Stimulated activated CD8-positive, alpha-beta memory T cell treated with anti-CD3 and anti-CD28 coated beads, Interleukin-7, amount 100 ng/mL, for 24 hours (primary cell): ENCODE data around the gene MCF2L.

Source experiments
- DNase-seq: peaks from one replicate; pipeline ENCODE4 v3.0.0-alpha.2; 2020; ENCODE audit warnings: low read depth

Gene MCF2L

DNA sequence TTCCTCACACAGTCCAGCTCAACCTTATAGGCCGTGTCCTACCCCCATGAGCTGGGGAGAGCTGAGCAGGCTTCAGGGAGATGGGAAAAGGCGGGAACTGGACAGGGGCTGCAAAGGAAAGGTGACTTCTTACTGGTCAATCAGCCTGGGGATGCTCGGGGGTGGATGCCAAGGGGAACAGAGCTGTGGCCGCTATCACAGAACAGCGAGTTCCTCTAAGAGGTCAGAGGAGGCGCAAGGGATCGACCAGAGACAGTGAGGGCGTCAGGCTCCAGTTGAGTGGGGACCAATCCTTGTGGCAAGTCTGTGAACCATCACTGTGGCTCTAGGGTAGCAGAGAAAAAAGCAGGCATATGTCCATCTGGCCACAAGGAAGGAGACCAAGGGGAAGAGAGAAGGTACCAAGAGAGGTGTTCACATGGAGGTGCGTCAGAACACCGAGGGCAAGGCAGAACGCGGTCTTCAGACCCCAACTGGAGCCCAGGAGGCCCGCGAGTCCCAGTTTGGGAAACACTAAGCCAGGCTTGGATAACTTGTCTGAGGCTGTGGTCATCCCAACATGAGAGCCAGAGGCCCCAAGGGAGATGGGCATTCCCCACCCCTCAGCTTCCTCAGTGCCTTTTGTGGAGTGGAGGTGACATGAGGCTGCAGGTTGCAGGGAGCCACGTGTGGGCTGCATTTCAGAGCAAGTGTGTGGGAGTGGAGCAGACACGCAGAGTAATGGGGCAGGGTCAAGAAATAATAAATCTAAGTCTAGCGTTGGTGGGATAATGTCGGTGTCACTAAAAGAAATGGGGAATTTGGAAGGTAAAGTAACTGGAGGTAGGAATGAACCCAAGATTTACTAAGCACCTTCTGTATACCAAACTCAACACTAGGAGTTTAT is 157.5 kb downstream of the MCF2L start:
- no peak for DNase-seq

DNA sequence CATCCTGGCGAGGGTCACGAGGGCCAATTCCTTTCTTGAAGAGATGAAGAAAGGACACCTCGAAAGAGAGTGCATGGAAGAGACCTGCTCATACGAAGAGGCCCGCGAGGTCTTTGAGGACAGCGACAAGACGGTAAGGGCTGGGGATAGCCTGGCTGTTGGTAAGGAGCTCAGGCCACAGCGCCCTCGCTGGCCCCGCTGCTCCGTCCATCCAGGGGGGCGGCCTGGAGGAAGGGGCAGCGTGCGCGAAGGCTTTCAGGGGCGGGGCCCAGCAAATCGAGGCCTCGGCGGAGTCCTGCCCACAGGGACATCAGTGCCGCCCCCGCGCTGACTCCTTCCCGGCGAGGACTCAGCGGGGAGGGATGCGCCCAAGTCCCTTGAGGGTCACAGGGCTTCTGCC is 160.5 kb downstream of the MCF2L start:
- no peak for DNase-seq

DNA sequence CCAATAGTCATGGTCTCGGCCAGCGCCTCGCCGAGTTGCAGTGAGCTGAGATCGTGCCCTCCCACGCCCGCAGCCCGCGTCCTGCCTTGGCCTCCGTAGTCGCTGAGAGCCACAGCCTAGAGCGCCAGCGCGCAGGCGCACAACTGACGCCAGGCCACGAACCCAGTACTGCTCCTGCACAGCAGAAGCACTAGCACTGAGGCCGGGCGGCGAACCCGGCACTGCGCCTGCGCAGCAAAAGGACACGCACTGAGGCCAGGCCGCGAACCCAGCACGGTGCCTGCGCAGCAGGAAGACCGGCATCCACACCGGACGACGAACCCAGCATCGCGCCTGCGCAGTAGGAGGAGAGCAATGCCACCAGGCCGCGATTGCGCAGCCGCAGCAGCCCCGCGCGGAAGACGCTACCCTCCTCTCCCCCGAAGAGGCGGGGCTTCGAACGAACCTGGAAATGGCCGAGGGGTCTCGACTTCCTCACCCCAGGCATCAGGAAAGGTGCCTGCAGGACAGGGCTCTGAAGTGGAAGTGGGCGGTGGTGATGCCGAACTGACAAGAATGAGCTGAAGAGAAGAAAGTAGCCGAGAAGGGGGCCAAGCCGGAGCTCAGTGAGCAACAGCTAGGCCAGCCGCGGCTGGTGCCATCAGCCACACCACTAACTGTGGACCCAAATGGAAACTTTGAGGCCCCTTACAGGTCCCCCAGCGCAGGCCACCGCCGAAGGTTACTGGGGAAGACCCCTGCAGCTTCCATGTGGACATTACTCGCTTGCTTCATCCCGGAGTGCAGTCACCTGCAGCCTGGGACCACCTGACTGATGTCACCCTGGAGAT is 161.1 kb downstream of the MCF2L start:
- no peak for DNase-seq

DNA sequence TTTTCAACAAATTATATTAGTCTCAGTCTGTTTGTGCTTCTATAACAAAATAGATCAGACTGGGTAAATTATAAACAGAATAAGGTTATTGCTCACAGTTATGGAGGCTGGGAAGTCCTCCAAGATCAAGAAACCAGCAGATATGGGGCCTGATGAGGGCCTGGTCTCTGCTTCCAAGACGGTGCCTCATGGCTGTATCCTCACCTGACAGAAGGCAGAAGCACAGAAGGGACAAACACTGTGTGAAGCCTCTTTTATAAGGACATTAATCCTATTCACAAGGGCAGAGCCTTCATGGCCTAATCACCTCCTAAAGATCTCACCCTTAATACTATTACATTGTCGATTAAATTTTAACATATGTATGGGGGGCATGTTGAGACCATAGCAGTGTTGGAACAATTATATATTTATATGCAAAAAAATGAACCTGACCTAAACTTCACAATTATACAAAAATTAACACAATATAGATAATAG is 166.3 kb downstream of the MCF2L start:
- no peak for DNase-seq

DNA sequence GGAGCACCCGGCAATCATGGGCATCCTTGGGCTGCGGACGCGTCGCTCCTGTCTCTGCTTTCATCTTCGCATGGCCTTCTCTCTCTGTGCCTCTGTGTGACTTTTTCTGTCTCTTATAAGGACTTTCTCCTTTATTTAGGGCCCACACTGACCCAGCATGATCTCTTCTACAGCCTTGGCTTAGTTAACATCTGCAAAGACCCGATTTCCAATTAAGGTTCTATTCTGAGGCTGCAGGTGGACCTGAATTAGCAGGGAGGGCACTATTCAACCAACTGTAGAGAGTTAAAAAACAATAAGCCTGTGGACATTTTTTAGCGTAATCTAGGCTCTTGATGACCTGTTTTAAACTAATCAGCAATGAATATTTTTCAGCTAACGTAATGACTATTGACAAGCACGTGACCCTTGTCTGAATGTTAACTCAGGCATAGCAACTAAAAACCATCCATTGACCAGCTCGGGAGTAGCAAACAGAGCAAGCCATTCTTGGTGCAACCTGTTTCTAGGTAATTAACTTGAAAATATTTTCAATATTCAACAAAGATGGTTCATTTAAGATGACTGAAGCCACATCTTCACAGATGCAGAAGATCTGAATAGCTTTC is 168.8 kb downstream of the MCF2L start:
- no peak for DNase-seq

DNA sequence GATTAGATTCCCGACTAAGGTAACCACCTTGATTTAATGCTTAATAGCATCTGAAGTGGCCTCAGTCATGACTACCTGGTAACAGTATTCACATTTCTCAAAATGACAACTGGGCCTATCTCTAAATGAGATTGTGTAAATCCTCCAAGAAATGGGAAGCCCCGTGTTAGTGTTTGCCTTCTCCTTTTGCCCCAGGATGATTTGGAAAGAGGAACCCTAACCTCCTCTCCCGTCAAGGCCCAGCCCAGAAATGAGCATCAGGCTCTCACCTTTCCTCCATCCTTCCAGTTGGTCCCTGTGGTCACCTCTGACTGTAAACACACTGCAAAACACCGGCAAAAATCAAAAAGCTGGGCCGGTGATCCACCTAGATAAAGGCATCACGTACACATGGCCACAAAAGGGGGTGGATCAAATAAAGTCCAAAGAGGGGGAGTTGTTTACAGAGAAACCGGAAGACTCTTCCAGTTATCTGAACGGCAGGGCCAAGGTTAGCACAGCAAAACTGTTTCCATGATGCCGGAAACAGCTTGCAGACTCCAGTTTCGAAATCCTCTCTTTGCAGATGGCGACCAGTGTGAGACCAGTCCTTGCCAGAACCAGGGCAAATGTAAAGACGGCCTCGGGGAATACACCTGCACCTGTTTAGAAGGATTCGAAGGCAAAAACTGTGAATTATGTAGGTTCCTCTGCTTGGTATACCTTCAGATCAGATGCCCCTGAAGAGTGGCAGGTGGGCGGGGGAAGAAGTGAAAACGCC is 170.0 kb downstream of the MCF2L start:
- no peak for DNase-seq

DNA sequence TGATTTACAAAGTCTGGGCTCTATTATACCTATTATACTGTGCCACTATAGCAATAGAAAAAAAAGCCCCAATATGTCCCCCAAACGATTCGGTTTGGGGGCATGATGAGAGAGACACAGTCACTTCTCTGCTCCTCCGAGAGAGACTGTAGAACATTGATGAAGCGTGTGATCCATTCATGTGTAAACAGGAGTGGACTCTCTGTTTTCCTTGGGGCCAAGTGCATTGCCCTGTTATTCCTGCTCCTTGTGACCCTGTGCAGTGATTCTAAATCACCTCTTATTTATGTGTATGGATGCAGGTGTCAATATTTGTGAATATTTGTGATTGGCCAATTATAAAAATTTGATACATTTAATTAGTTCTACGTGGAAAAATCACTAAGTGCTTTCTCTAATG is 170.6 kb downstream of the MCF2L start:
- DNase-seq: no peak

DNA sequence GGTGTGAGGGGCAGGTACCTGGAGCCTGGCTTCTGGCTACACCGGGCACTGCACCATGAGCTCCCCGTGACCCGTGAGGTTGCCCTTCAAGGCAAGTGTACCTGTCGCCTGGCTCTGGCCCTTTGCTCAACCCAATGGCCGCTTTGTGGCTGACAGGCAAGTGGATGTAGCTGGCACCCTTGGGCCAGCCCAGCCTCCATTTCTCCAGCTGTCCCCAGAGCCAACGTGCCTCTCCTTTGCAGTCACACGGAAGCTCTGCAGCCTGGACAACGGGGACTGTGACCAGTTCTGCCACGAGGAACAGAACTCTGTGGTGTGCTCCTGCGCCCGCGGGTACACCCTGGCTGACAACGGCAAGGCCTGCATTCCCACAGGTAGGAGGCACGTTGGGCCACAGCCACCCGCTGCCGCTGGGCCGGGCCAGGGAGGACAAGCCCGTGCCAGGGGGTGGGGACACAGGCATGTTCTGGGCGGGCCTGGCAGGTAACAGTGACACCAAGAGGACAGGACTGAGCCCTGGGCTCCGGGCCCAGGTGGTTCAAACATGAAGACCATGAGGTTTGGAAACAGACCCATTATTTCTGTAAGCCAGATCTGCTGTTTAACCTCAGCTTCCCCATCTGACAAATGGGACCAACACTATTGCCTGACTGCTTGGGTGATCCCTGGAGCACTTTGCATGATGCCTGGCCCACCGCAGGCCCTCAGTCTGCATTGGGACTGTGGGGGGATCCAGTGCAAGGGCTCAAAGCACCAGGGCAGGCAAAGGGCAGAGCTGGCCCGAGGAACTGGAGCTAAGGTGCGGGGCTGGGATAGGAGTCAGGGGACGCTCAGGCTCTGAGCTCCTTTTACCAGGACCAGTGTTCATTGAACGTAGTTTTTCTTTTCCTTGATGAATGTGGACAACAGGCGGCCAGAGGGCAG is 171.9 kb downstream of the MCF2L start:
- DNase-seq: no peak

DNA sequence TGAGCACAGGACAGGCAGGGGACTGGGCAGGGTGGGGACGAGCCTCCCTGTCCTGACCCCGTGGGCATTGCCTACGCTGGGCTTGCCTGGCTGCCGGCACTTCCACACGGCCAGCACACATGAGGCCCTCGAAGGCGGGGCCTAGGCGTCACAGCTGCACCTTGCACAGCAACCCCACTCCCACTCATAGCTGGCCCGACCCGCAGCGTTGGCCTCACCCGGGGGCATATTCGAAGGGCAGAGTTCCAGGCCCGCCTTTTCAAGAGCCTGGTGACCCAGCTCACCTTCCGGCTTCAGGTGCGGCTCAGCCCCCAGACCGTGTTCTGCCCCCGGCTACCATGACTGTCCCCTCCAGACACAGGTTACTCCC is 172.6 kb downstream of the MCF2L start:
- DNase-seq: no peak

DNA sequence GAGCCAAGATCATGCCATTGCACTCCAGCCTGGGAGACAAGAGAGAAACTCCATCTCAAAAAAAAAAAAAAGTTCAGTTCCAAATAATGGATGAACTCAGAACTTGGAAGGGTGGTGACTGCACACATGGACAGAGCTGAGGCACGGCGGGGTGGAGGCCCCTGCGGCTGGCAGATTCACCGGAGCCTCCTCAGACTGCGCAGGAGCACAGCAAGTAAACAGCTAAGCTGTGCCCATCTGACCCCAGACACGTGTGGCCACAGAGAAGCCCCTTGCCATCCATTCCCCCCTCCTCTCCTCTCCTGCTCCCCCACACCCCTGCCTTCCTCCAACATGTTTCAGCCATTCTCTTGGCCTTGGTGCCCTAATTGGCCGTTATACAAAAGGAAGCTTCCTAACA is 173.9 kb downstream of the MCF2L start:
- DNase-seq: no peak

DNA sequence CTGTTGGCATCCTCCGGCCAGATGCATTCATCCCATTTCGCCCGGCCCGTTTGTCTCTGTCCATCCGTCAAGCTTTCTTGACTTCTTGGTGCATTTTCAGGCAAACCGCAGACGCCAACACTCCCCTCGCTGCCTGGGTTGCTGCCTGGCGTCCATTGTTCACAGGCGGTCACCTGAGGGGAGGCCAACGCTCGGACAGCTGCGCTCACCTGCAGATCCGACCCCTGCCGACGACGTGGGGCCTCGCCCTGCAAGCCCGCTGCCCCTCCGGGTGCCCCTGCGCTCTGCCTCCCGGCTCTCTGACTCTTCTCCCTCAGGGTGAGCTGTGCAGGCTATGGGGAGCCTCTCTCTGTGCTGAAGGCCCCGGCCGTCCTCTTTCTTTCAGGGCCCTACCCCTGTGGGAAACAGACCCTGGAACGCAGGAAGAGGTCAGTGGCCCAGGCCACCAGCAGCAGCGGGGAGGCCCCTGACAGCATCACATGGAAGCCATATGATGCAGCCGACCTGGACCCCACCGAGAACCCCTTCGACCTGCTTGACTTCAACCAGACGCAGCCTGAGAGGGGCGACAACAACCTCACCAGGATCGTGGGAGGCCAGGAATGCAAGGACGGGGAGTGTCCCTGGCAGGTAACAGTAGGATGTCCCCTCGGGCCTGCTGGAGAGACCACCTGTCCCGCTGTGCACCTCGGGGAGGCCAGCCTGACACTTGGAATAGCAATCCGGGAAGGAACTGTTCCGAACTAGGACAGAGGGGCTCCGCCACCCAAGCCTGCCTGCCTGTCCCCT is 174.6 kb downstream of the MCF2L start:
- no peak for DNase-seq

DNA sequence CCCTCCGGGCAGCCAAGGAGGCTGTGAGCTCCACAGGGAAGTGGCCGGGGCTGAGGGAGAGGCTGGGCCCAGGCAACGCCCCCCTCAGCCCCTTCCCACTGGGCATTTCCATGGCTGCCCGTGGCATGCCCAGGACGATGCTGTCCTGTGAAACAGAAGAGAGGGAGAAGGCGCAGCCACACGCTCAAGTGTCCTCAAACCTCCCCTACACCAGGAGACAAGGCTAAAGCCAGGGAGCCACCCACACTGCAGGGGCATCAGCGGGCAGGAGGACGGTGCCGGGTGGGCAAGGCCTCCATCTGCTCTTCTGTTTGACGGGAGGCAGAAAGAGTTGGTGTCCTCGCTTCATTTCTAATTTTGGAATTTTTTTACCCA is 175.2 kb downstream of the MCF2L start:
- DNase-seq: no peak

DNA sequence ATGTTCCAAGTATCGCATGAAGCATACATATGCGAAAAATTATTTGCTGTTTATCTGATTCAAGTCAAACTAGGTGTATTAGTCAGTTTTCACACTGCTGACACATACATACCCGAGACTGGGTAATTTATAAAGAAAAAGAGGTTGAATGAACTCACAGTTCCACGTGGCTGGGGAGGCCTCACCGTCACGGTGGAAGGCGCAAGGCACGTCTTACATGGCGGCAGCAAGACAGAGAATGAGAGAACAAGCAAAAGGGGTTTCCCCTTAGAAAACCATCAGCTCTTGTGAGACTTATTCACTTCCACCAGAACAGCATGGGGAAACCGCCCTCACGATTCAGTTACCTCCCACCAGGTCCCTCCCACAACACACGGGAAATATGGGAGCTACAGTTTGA is 176.5 kb downstream of the MCF2L start:
- no peak for DNase-seq

DNA sequence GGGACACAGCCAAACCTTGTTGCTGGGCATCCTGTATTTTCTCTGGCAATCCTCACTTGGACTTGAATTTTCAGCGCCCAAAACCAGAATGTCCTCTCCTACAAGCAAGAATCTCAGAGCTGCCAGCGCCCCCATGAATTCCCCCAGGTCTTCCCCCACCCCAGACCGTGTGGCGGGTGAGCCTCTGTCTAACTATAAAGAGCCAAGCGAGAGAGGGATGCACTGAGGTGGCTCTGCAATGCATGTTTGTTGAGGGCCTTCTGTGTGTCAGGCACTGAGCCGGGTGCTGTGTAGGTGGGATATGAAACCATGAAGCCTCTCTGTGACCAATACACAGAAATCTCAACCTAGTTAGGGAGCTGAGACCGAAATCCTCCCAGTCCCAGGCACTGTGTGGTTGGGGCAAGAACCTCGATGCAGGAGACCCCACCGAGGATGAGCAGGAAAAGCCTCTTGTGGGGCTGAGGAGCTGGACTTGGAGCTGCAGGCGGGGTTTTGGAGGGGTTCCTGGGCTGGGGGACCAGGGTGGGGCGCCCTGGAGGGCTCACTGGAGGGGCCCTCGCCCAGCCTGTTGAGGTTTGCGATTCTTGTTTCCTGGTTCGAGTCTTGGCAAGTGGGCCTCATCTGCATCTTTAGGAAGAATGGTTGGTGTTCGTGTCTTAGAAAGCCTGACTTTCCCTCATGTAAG is 177.0 kb downstream of the MCF2L start:
- DNase-seq: no peak

DNA sequence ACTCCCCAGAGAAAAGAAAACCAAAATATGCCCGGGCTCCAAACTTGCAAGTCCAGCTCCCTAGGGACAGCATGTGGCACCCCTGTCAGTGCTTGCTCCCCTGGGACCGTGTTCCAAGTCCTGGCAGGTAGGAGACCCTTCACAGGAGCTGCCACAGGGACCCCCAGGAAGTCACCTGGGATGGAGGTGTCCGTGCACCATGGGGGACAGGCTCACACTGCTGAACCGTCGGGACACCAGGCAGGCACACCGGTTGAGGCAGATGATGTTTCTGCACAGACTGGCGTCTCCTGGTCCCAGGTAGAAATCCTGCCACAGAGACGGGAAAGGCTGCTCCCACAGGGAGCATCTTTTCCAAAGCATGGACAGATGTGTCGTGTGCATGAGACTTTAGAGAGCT is 177.7 kb downstream of the MCF2L start:
- no peak for DNase-seq

DNA sequence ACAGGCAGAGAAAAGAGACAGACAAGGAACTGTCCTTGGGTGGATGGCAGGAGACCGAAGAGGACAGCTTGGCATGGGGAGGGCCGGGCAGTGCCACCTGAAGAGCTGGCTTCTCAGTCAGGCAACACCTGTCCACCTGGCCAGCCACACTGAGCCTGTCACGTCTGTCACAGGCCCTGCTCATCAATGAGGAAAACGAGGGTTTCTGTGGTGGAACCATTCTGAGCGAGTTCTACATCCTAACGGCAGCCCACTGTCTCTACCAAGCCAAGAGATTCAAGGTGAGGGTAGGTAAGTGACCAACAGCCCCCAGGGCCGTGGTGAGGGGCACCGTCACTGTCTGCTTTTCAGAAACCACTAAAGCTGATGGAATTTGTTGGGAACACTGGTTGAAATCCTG is 178.2 kb downstream of the MCF2L start:
- no peak for DNase-seq

DNA sequence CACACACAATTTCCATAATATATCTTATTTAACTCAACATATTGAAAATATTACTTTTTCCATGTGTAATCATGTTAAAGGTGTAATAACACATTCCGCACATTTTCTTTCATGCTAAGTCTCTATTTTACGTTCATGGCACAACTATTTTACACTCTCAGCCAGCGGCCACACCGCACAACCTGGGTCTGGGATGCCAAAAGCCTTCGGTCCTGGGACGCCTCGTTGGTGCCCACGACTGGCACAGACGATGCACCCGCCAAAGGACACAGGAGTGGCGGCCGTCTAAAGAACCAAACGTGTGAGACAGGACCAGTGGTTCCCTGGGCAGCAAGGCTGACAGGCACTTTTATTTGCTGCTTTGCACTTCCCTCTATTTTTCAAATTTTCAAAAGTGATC is 179.4 kb downstream of the MCF2L start:
- DNase-seq: no peak

DNA sequence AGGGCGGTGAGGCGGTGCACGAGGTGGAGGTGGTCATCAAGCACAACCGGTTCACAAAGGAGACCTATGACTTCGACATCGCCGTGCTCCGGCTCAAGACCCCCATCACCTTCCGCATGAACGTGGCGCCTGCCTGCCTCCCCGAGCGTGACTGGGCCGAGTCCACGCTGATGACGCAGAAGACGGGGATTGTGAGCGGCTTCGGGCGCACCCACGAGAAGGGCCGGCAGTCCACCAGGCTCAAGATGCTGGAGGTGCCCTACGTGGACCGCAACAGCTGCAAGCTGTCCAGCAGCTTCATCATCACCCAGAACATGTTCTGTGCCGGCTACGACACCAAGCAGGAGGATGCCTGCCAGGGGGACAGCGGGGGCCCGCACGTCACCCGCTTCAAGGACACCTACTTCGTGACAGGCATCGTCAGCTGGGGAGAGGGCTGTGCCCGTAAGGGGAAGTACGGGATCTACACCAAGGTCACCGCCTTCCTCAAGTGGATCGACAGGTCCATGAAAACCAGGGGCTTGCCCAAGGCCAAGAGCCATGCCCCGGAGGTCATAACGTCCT is 180.0 kb downstream of the MCF2L start:
- DNase-seq: no peak
